ENCODE measurements around the gene ARHGAP35. TPM values are rescaled to one million over a fixed set of nuclear protein-coding genes. Genes with fewer than 3 reads are reported as not detected.

The ARHGAP35 gene
- total RNA-seq, 1 experiment from 2014 or later, result 81.7 TPM

DNA sequence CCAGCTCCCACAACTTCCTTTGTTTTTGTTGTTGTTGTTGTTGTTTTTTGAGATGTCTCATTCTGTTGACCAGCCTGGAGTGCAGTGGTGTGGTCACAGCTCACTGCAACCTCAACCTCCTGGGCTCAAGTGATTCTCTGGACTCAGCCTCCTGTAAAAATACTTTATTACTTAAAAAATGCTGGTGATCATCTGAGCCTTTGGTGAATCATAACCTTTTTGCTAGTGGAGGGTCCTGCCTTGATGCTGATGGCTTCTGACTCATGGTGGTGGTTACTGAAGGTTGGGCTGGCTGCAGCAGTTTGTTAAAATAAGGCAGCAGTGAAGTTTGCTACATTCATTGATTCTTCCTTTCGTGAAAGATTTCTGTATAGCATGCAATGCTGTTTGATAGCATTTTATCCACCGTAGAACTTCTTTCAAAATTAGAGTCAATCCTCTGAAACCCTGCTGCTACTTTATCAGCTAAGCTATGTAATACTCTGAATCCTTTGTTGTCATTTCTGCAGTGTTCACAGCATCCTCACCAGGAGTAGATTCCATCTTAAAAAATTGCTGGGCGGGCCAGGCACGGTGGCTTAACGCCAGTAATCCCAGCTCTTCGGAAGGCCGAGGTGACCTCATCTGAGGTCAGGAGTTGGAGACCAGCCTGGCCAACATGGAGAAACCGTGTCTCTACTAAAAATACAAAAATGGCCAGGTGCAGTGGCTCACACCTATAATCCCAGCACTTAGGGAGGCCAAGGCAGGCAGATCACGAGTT, 18.0 kb downstream of the ARHGAP35 start:
- POLR2A ChIA-PET, result no interaction called here
- no peak for DNase-seq
- TF ChIP-seq, protein P1, sequence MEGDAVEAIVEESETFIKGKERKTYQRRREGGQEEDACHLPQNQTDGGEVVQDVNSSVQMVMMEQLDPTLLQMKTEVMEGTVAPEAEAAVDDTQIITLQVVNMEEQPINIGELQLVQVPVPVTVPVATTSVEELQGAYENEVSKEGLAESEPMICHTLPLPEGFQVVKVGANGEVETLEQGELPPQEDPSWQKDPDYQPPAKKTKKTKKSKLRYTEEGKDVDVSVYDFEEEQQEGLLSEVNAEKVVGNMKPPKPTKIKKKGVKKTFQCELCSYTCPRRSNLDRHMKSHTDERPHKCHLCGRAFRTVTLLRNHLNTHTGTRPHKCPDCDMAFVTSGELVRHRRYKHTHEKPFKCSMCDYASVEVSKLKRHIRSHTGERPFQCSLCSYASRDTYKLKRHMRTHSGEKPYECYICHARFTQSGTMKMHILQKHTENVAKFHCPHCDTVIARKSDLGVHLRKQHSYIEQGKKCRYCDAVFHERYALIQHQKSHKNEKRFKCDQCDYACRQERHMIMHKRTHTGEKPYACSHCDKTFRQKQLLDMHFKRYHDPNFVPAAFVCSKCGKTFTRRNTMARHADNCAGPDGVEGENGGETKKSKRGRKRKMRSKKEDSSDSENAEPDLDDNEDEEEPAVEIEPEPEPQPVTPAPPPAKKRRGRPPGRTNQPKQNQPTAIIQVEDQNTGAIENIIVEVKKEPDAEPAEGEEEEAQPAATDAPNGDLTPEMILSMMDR (IDR thresholded peaks at IDR 0.05; ENCODE audit: insufficient read depth in 1 of 2, low read depth in 1 of 2, low read length in 1 of 2, severe bottlenecking in 1 of 2, unreplicated experiment in 1 of 2), result no peak
- intact Hi-C loops (cut with micrococcal nuclease; ENCODE audit: unreplicated experiment), result no loop called here
- no peaks in the 10 kb centered on the region for H3K9me3 ChIP-seq
- peaks cover 32% of the 10 kb centered on the region for H3K4me1 Mint-ChIP-seq (ENCODE audit: low read depth, unreplicated experiment)
- H3K27me3 Mint-ChIP-seq (ENCODE audit: insufficient read depth, unreplicated experiment), result no peaks in the 10 kb centered on the region
- no peaks in the 10 kb centered on the region for H3K36me3 ChIP-seq (ENCODE audit: control insufficient read depth, insufficient read depth, low read length)
- H3K4me1 ChIP-seq, result peaks cover 40% of the 10 kb centered on the region
- H3K27ac Mint-ChIP-seq (ENCODE audit: unreplicated experiment), result no peak overlapping the region
- CTCF ChIA-PET, result no interaction called here
- no peaks in the 10 kb centered on the region for H3K27me3 ChIP-seq (replicated peaks; ENCODE audit: control insufficient read depth, insufficient read depth, low read length)
- BruUV-seq (replicated peaks), result no TSS peak
- H3K4me3 Mint-ChIP-seq (ENCODE audit: unreplicated experiment), result no peak overlapping the region
- no peak overlapping the region for H3K4me3 ChIP-seq (ENCODE audit: low read depth, low read length)
- no peaks in the 10 kb centered on the region for H3K9me3 Mint-ChIP-seq (ENCODE audit: unreplicated experiment)
- peaks cover 56% of the 10 kb centered on the region for H3K36me3 Mint-ChIP-seq (ENCODE audit: insufficient read depth, unreplicated experiment)

DNA sequence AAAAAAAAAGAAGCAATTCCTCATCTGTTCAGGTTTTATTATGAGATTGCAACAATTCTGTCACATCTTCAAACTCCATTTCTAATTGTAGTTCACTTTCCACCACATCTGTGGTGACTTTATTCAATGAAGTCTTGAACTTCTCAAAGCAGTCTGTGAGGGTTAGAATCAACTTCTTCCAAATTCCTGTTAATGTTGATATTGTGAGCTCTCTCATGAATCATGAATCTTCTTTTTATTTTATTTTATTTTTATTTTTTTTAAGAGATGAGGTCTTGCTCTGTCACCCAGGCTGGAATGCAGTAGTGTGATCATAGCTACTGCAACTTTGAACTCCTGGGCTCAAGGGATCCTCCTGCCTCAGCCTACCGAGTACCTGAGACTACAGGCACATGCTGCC, 19.6 kb downstream of the ARHGAP35 start:
- no peak overlapping the region for H3K4me3 Mint-ChIP-seq (ENCODE audit: unreplicated experiment)
- Histone ChIP-seq H3K4me3 (ENCODE audit: low read depth, low read length) (no peak overlapping the region), H3K4me1 (peaks cover 29% of the 10 kb centered on the region), H3K9me3 (no peaks in the 10 kb centered on the region), H3K27me3 (replicated peaks; ENCODE audit: control insufficient read depth, insufficient read depth, low read length) (no peaks in the 10 kb centered on the region), H3K36me3 (ENCODE audit: control insufficient read depth, insufficient read depth, low read length) (no peaks in the 10 kb centered on the region)
- ChIA-PET CTCF (interaction anchor here (0.9 to 1.0 kb wide), 2 partner anchors 14 to 364 kb away, joined by 3 read pairs; no protein-coding TSS in a partner anchor), POLR2A (interaction anchor here (0.6 kb wide), 1 partner anchor 346 kb away, joined by 8 read pairs; no protein-coding TSS in a partner anchor)
- no TSS peak for BruUV-seq (replicated peaks)
- TF ChIP-seq, protein P1 (IDR thresholded peaks at IDR 0.05; ENCODE audit: insufficient read depth in 1 of 2, low read depth in 1 of 2, low read length in 1 of 2, severe bottlenecking in 1 of 2, unreplicated experiment in 1 of 2), result no peak
- no peaks in the 10 kb centered on the region for H3K27me3 Mint-ChIP-seq (ENCODE audit: insufficient read depth, unreplicated experiment)
- intact Hi-C loops (cut with micrococcal nuclease; ENCODE audit: unreplicated experiment), result no loop called here
- peaks cover 50% of the 10 kb centered on the region for H3K36me3 Mint-ChIP-seq (ENCODE audit: insufficient read depth, unreplicated experiment)
- peaks cover 28% of the 10 kb centered on the region for H3K4me1 Mint-ChIP-seq (ENCODE audit: low read depth, unreplicated experiment)
- H3K9me3 Mint-ChIP-seq (ENCODE audit: unreplicated experiment), result no peaks in the 10 kb centered on the region
- DNase-seq, result no peak
- no peak overlapping the region for H3K27ac Mint-ChIP-seq (ENCODE audit: unreplicated experiment)

DNA sequence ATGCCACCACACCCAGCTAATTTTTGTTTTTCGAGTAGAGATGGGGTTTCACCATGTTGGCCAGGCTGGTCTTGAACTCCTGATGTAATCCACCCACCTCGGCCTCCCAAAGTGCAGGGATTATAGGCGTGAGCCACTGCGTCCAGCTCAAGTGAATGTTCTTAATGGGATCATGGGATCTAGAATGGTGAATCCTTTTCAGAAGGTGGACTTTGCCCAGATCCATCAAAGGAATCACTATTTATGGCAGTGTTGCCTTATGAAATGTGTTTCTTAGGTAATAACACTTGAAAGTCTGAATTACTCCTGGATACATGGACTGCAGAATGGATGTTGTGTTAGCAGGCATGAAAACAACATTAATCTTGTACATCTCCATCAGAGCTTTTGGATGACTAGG, 20.3 kb downstream of the ARHGAP35 start:
- peaks cover 28% of the 10 kb centered on the region for H3K4me1 Mint-ChIP-seq (ENCODE audit: low read depth, unreplicated experiment)
- H3K9me3 Mint-ChIP-seq (ENCODE audit: unreplicated experiment), result peaks cover 2% of the 10 kb centered on the region
- H3K4me3 Mint-ChIP-seq (ENCODE audit: unreplicated experiment), result no peak overlapping the region
- Histone ChIP-seq H3K36me3 (ENCODE audit: control insufficient read depth, insufficient read depth, low read length) (no peaks in the 10 kb centered on the region), H3K4me1 (peaks cover 22% of the 10 kb centered on the region), H3K4me3 (ENCODE audit: low read depth, low read length) (no peak overlapping the region), H3K27me3 (replicated peaks; ENCODE audit: control insufficient read depth, insufficient read depth, low read length) (no peaks in the 10 kb centered on the region), H3K9me3 (no peaks in the 10 kb centered on the region)
- TF ChIP-seq, protein P1 (IDR thresholded peaks at IDR 0.05; ENCODE audit: insufficient read depth in 1 of 2, low read depth in 1 of 2, low read length in 1 of 2, severe bottlenecking in 1 of 2, unreplicated experiment in 1 of 2), result no peak
- intact Hi-C loops (cut with micrococcal nuclease; ENCODE audit: unreplicated experiment), result no loop called here
- H3K27me3 Mint-ChIP-seq (ENCODE audit: insufficient read depth, unreplicated experiment), result no peaks in the 10 kb centered on the region
- peaks cover 43% of the 10 kb centered on the region for H3K36me3 Mint-ChIP-seq (ENCODE audit: insufficient read depth, unreplicated experiment)
- ChIA-PET POLR2A (interaction anchor here (0.6 to 0.7 kb wide), 2 partner anchors 86 to 345 kb away, joined by 7 to 8 read pairs; no protein-coding TSS in a partner anchor), CTCF (interaction anchor here (1.0 kb wide), 1 partner anchor 363 kb away, joined by 3 read pairs; no protein-coding TSS in a partner anchor)
- no peak overlapping the region for H3K27ac Mint-ChIP-seq (ENCODE audit: unreplicated experiment)
- BruUV-seq (replicated peaks), result TSS peak; percentile 12
- DNase-seq, result peak in 1 of 2 experiments; percentile 53
